KBM-7 (cell line): ENCODE results near the gene CTCFL.

Experiments used
- DNase-seq: peaks from one replicate; pipeline ENCODE4 v3.0.0-alpha.2; 2015
- in situ Hi-C: fragments of 300-500 bp; cut with MboI; formaldehyde crosslinking; loops from 2 replicates; pipeline ENCODE4 v1.14.3; 2020; ENCODE audit warnings: low sequenced_read_pairs, low pct_unique_long_range_greater_than_20kb, mixed read lengths

The CTCFL gene

DNA sequence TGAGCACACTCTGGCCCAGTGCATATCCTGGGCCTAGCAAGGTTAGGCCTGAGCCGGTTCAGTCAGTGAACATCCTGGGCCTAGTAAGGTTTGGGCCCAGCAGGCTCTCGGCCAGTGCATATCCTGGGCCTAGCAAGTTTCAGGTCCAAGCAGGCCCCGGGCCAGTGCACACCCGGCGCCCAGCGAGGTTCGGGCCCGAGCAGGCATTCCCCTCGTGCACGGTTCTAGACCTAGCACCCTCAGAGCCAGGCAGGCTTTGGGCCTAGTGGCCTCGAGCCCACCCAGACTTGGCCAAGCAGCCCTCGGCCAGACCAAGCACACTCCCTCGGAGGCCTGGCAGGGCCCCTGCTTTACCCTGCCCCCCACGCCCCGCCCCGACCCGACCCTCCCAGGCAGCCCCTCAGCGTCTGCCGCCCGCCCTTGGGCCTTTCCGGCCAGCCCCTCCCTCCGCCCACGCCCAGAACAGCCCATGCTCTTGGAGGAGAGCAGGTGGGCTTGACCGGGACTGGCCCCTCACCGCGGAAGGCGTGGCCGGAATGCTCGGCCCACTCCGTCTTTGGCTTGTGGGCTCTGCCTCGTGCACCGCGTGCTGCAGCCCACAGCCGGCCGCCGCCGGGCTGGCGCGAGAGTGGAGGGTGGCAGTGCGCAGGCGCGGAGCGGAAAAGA is at the start of gene CTCFL:
Gene CTCFL (minus strand): TSS at position 630 of the 666 bp plus-strand sequence. CDS start 935 bp downstream, outside the sequence.
- in situ Hi-C loops: loop anchor here (5.0 to 25.0 kb wide), 2 partner anchors 68 to 437 kb away; no protein-coding TSS in a partner anchor
- no peak for DNase-seq

DNA sequence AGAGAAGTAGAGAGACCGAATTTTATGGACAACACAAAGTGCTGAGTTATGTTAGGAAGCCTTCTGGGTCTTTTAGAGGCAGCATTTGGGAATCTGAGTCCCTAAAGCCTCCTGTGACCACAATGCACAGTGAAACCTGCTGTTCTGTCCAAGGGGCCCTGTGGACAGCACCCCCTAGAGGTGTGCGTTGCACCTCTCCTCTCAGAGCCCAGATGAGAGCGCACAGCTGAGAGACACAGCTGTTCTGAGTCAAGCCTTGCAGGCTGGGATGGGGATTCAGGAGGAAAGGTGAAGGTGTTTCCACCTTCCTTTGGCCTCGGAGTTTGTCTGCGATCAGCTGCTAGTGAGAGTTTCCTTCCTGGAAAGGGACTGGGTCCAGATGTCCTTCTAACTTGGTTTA is 49.0 kb upstream of the CTCFL start:
- no peak for DNase-seq
- in situ Hi-C loops: no loop called here

DNA sequence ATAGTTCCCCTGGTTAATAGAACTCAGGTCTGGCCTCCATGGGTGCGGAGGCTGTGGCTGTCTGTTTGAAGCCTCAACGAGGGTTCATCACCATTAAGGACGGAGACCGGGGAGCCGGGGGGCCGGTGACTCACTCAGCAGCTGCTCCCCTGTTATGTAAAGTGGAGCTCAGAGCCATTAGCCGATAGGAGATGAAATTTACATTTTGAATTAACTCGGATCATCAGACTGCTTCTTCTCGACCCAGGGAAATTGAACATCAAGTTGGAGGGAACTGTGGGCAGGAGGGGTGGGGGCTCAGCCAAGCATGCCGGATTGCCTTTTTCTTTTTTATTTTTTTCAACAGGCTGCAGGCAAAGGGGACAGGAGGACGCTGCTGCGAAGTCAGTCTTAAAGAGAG is 48.3 kb upstream of the CTCFL start:
- no peak for DNase-seq
- in situ Hi-C loops: no loop called here

DNA sequence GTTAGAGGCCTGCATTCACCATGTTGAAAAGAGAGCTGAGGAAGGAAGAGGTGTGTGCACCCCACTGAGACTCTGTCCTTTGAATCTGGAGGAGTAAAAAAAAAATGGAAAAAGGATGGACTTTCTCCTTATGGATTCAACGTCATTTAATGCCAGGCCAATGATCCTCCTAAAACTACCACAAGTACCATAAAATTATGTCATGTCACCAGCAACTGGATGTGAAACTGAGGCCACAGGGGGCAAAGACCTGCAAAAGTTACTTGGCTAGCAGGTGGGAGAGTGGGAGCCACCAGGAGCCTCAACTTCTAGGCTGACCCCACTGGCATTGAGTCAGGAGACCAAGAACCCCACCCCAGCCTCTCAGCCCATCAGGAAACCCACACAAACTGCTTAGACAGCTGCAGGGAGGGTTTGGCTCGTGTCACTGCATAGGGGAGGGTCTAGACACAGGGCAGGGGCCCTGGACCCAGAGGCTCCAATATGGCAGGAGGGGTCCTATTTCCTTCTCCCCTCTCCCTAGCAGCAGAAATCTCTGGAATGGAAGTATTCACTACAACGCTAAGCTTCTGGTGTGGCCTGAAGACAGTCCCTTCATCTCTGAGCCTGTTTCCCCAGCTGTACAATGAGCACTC is 47.0 kb upstream of the CTCFL start:
- in situ Hi-C loops: no loop called here
- DNase-seq: no peak

DNA sequence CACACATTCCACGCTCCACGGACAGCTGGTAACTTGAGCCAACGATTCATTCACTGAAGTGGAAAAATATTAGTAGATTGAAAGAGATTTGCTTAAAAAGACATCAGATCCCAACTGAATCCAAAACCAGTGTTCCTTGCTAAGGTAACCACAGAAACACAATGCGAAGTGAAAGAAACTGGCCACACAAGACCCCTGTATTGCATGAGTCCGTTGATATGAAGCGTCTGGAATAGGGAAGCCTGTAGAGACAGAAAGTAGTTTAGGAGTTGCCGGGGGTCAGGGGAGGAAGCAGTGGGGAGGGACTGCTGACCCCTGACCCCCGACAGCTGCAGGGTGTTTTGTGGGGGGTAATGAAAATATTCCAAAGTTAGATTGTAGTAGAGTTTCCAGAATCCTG is 46.0 kb upstream of the CTCFL start:
- in situ Hi-C loops: no loop called here
- DNase-seq: no peak

DNA sequence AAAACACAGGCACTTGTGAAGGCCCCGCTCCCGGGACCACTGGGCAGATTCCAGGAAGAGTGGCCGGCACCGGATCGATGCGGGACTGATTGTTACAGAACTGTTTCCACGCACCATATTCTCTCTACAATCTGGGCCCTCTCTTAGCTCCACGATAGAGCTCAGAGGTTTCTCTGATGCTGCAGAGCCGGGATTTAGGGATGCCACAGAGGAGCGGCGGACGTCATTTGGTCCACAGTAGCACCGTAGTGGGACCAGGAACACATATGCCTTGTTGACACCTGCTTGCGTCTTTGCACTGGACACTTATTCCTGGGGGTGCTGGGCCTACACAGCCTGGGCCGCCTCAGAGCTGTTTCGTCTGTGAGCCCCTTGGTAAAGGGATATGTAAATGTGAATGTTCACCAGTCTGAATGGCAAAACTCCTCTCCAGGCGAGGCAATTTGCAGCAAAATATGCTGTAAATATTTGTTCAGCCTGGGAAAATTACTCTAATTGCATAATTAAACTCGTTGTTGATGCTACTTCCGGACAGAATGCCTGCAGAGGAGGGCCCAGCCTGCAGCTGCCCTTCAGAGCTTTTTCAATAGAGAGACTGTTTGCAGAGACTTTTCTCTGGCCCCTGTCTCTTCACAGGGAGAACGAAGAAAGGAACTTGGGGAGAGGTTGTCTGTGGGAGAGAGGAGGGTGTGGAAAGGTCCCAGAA is 45.4 kb upstream of the CTCFL start:
- in situ Hi-C loops: no loop called here

GRCh38 chr20:57568960-57569359 is 44.0 kb upstream of the CTCFL start:
- DNase-seq: no peak
- in situ Hi-C loops: no loop called here

More for the DNA sequence above, 45.4 kb upstream of the CTCFL start:
- no peak for DNase-seq

- DNase-seq: no peak
- in situ Hi-C loops: no loop called here
These were observed 43.4 kb upstream of the CTCFL start for GRCh38 chr20:57568088-57568896.

DNA sequence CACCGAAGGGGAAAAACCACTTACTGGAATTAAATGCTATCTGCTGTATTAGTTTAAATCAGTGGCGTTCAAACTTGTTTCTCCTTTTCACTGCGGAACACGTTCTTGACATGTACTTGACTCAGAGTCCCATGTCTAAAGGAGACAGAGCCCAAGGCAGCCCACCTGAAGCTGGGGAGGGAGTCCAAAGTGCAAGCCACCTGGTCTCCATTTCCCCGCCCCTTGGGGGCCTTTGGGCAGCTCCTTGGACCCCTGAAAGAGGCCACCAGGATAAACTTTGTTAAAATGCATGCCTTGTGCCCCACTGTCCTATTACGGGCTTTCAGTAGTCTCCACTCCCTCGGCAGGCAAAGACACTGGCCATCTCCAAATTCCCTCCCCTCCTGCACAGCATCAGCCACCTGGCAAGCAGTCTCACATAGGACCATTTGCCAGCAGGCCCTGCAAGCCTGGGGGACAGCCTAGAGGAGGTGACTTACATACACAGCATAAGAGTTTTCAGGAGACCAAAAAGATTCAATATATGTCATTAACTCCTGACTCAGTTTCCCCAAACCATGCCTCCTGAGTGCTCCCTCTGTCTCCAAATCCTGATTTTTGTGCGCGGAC is 42.6 kb upstream of the CTCFL start:
- no peak for DNase-seq
- in situ Hi-C loops: no loop called here

- no peak for DNase-seq
- in situ Hi-C loops: no loop called here
These were observed 42.0 kb upstream of the CTCFL start for GRCh38 chr20:57566803-57567459.

DNA sequence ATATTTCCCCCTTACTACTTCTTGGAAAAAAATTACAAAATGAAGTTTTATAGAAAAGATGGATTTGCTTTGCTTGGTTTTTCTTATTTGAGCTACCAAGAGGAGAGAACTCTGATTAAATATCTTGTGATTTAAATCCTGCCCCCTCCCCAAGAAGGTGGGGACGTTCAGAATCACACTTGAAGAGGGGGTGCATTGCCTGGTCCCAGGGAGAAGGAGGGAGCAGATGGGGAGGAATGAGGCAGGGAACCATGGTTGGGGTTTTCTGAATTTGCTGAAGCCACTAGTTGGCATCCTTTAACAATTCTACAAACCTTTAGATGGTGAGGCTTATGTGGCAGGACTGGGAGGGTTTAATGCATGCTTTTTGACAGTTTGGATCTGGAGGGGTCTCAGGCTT is 41.5 kb upstream of the CTCFL start:
- DNase-seq: no peak
- in situ Hi-C loops: no loop called here

GRCh38 chr20:57564951-57565642 is 40.2 kb upstream of the CTCFL start:
- in situ Hi-C loops: no loop called here
- DNase-seq: no peak

DNA sequence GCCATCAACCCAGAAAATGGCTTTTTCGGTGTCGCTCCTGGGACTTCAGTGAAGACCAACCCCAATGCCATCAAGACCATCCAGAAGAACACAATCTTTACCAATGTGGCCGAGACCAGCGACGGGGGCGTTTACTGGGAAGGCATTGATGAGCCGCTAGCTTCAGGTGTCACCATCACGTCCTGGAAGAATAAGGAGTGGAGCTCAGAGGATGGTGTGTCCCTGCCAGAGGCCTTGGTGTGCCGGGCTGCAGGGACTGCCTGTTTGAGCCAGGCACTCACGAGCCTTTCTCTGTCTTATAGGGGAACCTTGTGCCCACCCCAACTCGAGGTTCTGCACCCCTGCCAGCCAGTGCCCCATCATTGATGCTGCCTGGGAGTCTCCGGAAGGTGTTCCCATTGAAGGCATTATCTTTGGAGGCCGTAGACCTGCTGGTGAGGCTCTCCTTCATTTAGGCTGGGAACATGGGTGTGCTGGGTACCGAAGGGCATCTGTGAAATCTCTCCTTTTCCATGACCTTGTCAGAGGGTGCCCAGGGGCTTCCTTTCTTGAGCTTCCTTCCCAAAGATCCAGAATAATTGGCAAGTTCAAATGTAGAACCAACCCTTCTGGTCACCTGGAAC is 39.4 kb upstream of the CTCFL start:
- in situ Hi-C loops: no loop called here
- DNase-seq: no peak

GRCh38 chr20:57563522-57563921 is 38.6 kb upstream of the CTCFL start:
- in situ Hi-C loops: no loop called here
- no peak for DNase-seq

DNA sequence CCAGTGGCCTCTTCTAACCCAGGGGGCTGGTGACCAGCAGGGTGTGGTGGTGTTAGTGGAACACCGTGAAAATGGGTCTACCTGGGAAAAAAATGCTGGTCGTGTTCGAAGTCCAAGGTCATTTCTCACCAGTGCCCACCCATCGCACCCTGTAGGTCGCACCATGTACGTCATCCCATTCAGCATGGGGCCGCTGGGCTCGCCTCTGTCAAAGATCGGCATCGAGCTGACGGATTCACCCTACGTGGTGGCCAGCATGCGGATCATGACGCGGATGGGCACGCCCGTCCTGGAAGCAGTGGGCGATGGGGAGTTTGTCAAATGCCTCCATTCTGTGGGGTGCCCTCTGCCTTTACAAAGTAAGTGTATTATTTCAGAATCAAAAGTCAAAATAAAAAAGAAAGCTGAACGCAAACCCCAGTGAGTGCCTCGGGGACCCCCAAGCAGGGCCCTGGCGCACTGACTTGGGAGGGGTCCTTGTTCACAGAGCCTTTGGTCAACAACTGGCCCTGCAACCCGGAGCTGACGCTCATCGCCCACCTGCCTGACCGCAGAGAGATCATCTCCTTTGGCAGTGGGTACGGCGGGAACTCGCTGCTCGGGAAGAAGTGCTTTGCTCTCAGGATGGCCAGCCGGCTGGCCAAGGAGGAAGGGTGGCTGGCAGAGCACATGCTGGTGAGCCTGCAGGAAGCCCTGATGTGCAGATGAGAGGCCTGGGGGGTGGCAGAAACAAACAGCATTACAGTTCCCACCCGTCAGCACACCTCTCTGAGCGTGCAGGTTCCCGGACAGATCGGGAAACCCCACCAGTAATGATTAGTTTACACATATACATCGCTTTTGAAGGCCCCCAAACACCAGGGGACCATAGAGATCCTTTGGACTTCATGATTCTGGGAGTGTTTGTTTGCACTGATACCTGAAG is 37.9 kb upstream of the CTCFL start:
- in situ Hi-C loops: no loop called here
- DNase-seq: no peak

- in situ Hi-C loops: no loop called here
- DNase-seq: no peak
These were observed 36.7 kb upstream of the CTCFL start for GRCh38 chr20:57561356-57562279.
